Glutamatergic neuron (in vitro differentiated cells): Measurements from ENCODE around the gene CDCA5. TPM values are rescaled to one million over a fixed set of nuclear protein-coding genes. Genes with fewer than 3 reads are reported as not detected.

Source experiments
- DNase-seq: peaks from one replicate; pipeline ENCODE4 v3.0.0; 2022
- H3K27ac Mint-ChIP-seq: one replicate; pipeline ENCODE4 v1.8.0; 2020; ENCODE audit warnings: mild to moderate bottlenecking, mixed read lengths, inconsistent platforms; ENCODE audit not compliant: unreplicated experiment
- H3K27me3 Mint-ChIP-seq: one replicate; pipeline ENCODE4 v1.8.0; 2020; ENCODE audit warnings: mild to moderate bottlenecking, moderate library complexity, mixed read lengths, inconsistent platforms; ENCODE audit not compliant: unreplicated experiment
- H3K36me3 Mint-ChIP-seq: one replicate; pipeline ENCODE4 v1.8.0; 2020; ENCODE audit warnings: mild to moderate bottlenecking, mixed read lengths, inconsistent platforms; ENCODE audit not compliant: unreplicated experiment
- H3K4me1 Mint-ChIP-seq: one replicate; pipeline ENCODE4 v1.8.0; 2020; ENCODE audit warnings: mild to moderate bottlenecking, low read depth, mixed read lengths, inconsistent platforms; ENCODE audit not compliant: unreplicated experiment
- H3K4me3 Mint-ChIP-seq: one replicate; pipeline ENCODE4 v1.8.0; 2020; ENCODE audit warnings: mild to moderate bottlenecking, mixed read lengths, inconsistent platforms; ENCODE audit not compliant: unreplicated experiment
- H3K9me3 Mint-ChIP-seq: one replicate; pipeline ENCODE4 v1.8.0; 2020; ENCODE audit warnings: mild to moderate bottlenecking, moderate library complexity, mixed read lengths, inconsistent platforms; ENCODE audit not compliant: unreplicated experiment
- total RNA-seq: library from RNA; stranded (reverse); fragmentation: NEBNext Ultra II Directional; extraction: Animal tissue kit (Norgen Biotek cat#: 25700); gene quantifications from one replicate; pipeline ENCODE4 v1.2.1, GENCODE V29; 2021; ENCODE audit not compliant: unreplicated experiment
- TF ChIP-seq, protein P1 (sequence below): fragments of 200-600 bp; sonication (generic); IDR thresholded peaks from one replicate; pipeline ENCODE4 v1.5.0; 2021; ENCODE audit not compliant: partially characterized antibody, unreplicated experiment

Gene CDCA5
- total RNA-seq, 1 donor from 2014 or later: 7.7 TPM

DNA sequence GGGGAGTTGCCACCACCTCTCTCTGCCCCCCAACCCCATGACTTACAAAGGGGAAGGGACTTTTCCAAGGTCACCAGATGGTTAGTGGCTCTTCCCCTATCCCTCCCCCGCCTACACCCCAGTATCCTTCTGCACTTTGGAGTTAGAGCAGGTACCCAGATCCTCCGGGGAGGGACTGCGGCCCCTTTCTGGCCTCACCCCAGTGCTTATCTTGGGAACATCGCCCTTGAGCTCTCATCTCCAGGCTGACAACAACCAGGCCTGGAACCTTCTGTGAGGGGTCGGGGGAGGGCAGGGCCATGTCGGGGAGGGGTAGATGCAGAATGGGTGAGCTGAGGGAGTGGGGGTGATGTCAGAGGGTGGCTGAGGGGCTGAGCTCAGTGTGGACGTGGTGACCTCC lies 18.0 kb downstream of the CDCA5 start:
- Mint-ChIP-seq H3K27me3 (no peaks in the 10 kb centered on the region), H3K4me3 (no peak overlapping the region), H3K36me3 (no peaks in the 10 kb centered on the region), H3K9me3 (peaks cover 1% of the 10 kb centered on the region), H3K27ac (no peak overlapping the region), H3K4me1 (peaks cover 7% of the 10 kb centered on the region)
- DNase-seq: no peak
- TF ChIP-seq, protein P1, sequence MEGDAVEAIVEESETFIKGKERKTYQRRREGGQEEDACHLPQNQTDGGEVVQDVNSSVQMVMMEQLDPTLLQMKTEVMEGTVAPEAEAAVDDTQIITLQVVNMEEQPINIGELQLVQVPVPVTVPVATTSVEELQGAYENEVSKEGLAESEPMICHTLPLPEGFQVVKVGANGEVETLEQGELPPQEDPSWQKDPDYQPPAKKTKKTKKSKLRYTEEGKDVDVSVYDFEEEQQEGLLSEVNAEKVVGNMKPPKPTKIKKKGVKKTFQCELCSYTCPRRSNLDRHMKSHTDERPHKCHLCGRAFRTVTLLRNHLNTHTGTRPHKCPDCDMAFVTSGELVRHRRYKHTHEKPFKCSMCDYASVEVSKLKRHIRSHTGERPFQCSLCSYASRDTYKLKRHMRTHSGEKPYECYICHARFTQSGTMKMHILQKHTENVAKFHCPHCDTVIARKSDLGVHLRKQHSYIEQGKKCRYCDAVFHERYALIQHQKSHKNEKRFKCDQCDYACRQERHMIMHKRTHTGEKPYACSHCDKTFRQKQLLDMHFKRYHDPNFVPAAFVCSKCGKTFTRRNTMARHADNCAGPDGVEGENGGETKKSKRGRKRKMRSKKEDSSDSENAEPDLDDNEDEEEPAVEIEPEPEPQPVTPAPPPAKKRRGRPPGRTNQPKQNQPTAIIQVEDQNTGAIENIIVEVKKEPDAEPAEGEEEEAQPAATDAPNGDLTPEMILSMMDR: no peak

DNA sequence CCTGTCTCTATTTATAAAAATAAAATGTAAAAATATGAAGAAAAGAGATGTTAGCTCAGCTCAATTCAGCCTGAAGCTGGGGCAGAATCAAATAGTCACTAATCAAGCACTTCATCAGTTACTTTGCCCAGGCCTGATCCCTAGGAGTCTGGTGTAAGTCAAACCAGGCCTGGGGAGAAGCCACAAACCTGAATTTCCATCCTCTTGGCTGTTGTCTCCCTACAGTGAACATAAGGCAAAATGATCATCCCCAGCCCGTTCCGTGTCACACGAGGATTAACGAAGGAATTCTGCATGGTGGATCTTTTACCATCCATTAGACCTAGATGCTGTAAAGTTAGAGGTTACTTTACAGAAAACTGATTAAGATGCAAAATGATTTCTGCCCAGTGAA lies 19.0 kb downstream of the CDCA5 start:
- no peaks in the 10 kb centered on the region for H3K27me3 Mint-ChIP-seq
- no peak overlapping the region for H3K4me3 Mint-ChIP-seq
- no peak for DNase-seq
- H3K27ac Mint-ChIP-seq: no peak overlapping the region
- H3K4me1 Mint-ChIP-seq: peaks cover 7% of the 10 kb centered on the region
- H3K9me3 Mint-ChIP-seq: peaks cover 1% of the 10 kb centered on the region
- TF ChIP-seq, protein P1: no peak
- no peaks in the 10 kb centered on the region for H3K36me3 Mint-ChIP-seq

DNA sequence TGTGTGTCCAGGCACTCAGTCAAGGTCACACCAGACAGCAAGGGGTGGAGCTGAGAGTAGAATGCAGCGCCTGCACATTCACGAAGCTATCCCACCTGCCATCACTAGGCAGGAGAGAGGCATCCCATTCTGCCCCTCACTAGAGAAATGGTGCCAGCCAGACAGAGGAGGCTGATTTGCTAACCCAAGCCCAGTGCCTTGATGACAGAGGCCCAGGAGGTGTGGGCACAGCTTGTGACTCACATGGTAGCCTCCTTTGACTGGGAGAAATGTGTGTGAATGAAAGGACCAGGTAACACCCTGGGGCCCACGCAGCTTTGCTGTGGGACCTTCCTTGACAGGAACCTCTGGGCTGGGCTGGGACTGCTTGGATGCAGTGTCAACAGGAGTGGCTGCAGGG lies 20.3 kb downstream of the CDCA5 start:
- H3K4me3 Mint-ChIP-seq: no peak overlapping the region
- no peak for DNase-seq
- no peak overlapping the region for H3K27ac Mint-ChIP-seq
- H3K4me1 Mint-ChIP-seq: peaks cover 7% of the 10 kb centered on the region
- H3K36me3 Mint-ChIP-seq: no peaks in the 10 kb centered on the region
- peaks cover 5% of the 10 kb centered on the region for H3K27me3 Mint-ChIP-seq
- peaks cover 1% of the 10 kb centered on the region for H3K9me3 Mint-ChIP-seq
- TF ChIP-seq, protein P1: no peak

DNA sequence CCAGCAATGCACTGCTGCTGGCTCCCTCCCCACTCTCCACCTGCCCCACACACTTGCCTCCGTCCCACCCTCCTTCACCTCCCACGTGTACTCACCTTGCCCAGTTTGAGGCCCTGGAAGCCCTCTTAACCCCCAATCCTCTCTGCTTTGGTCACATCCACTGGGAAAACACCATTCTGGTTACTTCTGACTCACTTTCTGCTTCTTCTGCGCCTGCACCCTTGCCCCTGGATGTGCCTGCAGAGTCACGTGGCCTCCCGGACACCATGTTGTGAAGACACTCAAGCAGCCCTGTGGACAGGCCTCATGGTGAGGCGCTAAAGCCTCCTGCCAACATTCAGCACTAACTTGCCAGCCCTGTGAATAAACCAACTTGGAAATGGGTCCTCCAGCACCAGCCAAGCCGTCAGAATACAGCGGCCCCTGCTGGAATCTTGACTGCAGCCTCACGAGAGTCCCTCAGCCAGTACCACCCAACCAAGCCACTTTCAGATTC lies 22.9 kb downstream of the CDCA5 start:
- DNase-seq: no peak
- TF ChIP-seq, protein P1: no peak
- no peaks in the 10 kb centered on the region for H3K9me3 Mint-ChIP-seq
- H3K27ac Mint-ChIP-seq: no peak overlapping the region
- no peak overlapping the region for H3K4me3 Mint-ChIP-seq
- peaks cover 2% of the 10 kb centered on the region for H3K4me1 Mint-ChIP-seq
- H3K36me3 Mint-ChIP-seq: no peaks in the 10 kb centered on the region
- peaks cover 5% of the 10 kb centered on the region for H3K27me3 Mint-ChIP-seq

DNA sequence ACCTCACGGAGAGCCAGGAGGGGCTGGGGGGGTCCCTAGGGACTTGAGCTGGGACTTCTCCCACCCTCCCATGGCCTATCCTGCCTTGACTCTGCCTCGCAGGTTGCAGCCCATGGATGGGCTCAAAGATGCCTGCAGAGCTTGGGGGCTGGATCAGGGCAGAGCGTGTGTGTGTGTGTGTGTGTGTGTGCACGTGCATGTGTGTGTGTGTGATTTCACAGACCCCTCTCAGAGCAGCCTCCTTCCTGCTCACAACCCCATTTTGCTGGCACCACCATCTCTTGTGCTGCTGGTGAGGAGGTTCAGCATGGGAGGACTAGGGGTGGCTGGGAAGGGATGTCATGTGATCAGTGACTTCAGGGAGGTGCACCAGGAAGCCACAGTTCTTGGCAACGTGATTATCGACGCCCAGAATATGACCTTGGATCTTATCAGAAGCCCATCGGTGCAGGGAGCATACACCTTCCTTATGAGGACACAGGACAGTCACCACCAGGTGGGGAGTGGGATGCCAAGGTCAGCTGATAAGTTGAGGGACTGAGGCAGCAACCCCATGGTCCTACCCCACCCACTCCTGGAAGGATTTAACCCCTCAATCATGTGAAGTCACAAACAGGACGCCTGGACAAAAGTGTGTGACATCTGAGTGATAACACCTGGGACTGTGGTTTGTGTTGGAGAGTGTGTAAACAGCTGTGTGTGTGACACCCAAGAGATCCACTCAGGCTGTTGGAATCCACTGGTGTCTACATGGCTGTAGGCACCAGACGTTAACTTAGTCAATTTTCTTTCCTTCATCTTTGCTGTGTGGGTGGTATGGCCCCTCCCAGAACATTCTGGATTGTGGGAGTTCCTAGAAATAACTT lies 23.6 kb downstream of the CDCA5 start:
- no peaks in the 10 kb centered on the region for H3K9me3 Mint-ChIP-seq
- TF ChIP-seq, protein P1: no peak
- H3K4me1 Mint-ChIP-seq: peaks cover 2% of the 10 kb centered on the region
- no peak for DNase-seq
- no peak overlapping the region for H3K4me3 Mint-ChIP-seq
- peaks cover 7% of the 10 kb centered on the region for H3K27me3 Mint-ChIP-seq
- H3K36me3 Mint-ChIP-seq: no peaks in the 10 kb centered on the region
- no peak overlapping the region for H3K27ac Mint-ChIP-seq
